GM18873 (cell line): ENCODE measurements around the gene PRSS33.

Experiments
- ATAC-seq: cut with Tn5 transposase; IDR thresholded peaks from one replicate; pipeline ENCODE4 v1.9.1; 2021; ENCODE audit warnings: mild to moderate bottlenecking, moderate library complexity, moderate number of reproducible peaks; ENCODE audit not compliant: unreplicated experiment, low FRiP score

The PRSS33 gene

DNA sequence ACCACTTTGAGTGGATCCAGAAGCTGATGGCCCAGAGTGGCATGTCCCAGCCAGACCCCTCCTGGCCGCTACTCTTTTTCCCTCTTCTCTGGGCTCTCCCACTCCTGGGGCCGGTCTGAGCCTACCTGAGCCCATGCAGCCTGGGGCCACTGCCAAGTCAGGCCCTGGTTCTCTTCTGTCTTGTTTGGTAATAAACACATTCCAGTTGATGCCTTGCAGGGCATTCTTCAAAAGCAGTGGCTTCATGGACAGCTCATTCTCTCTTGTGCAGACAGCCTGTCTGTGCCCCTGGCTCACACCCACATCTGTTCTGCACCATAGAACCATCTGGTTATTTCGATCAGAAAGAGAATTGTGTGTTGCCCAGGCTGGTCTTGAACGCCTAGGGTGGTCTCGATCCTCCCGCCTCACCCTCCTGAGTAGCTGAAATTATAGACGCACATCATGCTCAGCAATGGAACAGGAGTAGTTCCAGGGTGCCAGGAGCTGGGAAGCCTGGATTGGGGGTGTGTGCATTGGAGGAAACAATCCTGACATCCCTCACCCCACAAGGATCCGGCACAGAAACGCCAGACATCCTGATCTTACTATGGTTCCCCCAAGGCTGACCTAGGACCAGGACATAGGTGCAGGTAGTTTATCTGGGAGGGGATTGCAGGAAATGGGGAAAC lies 34.3 kb upstream of the PRSS33 start:
- ATAC-seq: no peak

DNA sequence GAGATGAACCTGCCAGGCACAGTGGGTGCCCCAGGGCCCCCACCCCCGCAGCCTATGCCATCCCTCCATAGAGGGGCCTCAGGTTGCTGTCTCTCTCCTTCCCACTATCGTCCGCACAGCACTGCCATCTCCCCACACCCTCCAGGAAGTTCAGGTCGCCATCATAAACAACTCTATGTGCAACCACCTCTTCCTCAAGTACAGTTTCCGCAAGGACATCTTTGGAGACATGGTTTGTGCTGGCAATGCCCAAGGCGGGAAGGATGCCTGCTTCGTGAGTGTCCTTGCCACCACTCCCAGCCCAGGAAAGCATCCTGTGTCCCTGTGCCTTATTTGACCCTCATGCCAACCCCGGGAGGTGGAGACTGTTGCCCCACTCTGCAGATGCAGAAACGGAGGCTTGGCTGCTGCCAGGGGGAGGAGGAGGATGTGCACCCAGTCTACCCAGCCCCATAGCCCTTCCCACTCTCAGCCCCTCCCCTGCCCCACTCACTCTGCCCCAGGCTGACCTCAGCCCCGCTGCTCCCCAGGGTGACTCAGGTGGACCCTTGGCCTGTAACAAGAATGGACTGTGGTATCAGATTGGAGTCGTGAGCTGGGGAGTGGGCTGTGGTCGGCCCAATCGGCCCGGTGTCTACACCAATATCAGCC lies 33.6 kb upstream of the PRSS33 start:
- no peak for ATAC-seq

GRCh38 chr16:2819939-2820835 lies 32.8 kb upstream of the PRSS33 start:
- ATAC-seq: no peak

DNA sequence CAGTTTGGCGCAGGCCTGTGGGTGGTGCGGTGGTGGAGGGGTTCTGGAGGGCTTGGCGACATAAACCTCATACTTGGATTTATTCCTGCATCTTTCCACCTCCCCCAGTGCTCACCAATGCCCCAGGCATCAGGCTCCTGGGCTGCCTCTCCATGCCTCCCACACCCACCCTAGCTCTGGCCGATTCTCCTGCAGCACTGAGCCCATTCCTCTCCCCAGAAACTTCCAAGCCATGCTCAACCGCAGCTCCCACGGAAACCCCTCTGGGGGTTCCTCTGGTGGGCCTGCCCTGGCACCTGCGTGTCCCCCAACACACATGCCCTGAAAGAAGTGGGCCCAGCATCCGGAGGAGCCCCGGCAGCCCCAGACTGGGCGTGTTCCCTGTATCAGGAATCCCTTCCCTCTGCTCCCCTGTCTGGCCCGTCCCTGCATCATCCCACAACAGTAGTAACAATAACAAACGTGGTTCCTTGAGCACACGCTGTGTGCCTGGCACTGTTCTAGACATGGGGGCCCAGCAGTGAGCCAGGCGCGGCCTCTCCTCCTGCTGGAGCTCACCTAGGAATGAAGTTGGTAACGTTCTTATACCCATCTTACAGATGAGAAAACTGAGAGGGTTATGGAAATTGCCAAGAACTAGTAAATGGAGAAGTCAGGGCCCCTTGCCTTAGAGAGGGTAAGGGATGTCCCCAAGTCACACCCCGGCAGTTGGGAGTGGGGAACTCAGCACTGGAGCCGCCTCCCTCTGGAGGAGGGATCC lies 32.0 kb upstream of the PRSS33 start:
- ATAC-seq: no peak

- no peak for ATAC-seq
Measured at GRCh38 chr16:2818272-2818876, 31.0 kb upstream of the PRSS33 start.

DNA sequence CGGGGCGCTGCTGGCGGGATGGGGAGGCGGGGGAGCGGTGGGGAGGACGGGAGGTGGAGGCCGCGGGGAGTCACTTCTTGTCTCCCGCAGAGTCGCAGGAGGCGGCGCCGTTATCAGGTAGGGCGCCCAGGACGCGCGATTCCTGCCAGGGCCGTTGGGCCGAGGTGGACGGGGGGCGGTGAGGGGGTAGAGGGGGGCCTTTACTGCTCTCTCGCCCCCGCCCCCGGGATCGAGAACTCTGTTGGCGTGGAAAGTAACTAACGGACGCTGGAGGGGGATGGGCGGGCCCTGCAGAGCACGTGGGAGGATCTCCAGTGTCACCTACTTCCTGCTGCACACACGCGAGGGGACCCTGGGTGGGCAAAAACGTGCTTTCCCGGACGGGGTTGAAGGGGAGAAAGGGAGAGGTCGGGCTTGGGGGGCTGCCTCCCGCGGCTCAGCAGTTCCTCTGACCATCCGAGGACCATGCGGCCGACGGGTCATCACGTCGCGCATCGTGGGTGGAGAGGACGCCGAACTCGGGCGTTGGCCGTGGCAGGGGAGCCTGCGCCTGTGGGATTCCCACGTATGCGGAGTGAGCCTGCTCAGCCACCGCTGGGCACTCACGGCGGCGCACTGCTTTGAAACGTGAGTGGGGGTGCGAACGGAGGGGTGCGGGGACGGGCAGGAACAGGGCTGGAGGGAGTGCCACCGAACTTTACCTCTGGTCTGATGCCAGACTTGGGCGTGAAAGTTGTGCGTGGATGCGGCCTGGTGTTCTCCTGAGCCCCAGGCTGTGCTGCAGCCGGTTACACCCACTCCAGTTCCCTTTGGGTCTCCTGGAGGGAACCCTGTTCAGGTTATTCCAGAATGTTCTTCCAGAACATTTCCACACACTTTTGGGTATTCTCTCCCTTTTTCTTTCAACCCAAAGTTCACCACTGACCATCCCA lies 30.2 kb upstream of the PRSS33 start:
- no peak for ATAC-seq

DNA sequence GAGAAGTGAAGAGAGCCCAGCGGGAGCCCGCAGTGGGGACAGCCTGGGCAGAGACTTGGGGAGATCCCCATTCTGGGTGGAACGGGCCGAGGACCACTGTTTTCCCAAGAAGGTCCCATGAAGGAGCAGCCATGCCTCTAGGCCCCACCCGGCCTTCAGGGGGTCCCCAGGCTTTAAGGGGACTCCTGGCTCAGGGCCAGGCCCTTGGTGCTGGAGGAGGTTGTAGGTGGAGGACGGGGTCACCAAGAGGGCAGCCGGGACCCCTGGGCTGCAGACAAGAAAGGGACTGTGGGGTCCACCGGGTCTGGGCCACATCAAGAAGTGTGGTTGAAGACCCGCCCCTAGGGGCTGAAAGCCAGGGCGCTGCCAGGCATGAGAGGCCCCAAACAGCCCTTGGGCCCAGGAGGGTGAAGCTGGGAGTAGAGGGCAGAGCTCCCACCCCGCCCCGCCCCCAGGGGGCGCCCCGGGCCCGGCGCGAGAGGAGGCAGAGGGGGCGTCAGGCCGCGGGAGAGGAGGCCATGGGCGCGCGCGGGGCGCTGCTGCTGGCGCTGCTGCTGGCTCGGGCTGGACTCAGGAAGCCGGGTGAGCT lies 29.5 kb upstream of the PRSS33 start, which contains the start of gene PRSS21:
Gene PRSS21 (plus strand): TSS at position 487 of the 589 bp plus-strand sequence. CDS start 32 bp downstream, at position 519.
- ATAC-seq: no peak

DNA sequence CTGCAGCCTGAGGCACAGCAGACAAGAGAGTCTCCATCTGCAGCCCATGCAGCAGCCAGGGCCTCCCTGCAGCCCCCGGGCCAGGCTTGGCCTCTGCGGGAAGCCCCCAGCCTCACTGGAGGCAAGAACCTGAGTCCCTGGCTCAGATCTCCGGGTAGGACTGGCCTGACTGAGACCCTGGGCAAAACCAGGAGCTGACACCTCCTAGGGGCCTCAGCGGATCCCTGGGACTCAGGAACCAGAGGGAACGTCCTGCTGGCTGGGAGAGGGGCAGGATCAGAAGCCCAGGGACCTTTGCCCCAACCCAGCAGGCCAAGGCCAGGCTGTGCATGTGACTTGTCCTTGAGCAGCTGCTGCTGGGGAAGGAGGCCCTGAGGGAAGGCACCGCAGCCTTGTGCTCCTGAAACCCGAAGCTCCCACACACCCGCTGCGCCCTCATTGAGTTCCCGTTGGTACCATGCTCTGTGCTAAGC lies 28.0 kb upstream of the PRSS33 start:
- ATAC-seq: no peak

DNA sequence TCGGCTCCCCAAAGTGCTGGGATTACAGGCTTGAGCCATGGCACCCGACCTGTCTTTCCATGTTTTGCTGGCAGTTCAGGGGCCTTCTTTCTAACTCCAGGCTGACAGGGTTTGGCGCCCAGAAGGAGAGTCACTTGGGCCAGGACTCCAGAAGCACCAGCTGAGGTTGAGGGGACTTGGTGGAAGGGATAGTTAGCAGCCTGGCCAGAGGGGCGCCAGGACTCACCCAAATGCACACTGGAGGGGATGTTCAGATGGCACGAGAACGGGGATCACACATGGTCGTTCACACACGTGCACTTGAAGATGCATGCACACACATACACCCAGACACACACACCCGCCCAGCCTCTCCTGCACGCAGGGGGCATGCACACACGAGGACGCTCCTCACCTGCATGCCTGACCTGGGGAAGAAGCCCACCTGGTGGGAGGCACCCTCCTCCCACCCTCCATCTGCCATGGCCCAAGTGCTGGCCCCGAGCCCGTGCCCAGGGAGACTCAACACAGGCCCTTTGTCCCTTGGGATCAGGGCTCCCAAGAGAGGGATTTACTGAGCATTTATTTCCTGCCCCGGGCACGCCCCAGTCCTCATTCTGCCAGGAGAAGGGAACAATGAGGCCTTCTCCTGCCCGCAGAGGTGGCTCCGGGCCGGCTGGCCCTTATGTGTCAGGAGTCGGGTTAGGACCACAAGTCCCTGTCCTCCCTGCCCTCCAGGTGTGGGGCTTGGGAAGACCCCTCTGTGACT lies 27.4 kb upstream of the PRSS33 start:
- ATAC-seq: no peak

GRCh38 chr16:2813771-2814221 lies 26.4 kb upstream of the PRSS33 start:
- ATAC-seq: no peak

GRCh38 chr16:2811703-2812471 lies 24.5 kb upstream of the PRSS33 start:
- no peak for ATAC-seq

- ATAC-seq: no peak
Measured at GRCh38 chr16:2810651-2811050, 23.3 kb upstream of the PRSS33 start.

DNA sequence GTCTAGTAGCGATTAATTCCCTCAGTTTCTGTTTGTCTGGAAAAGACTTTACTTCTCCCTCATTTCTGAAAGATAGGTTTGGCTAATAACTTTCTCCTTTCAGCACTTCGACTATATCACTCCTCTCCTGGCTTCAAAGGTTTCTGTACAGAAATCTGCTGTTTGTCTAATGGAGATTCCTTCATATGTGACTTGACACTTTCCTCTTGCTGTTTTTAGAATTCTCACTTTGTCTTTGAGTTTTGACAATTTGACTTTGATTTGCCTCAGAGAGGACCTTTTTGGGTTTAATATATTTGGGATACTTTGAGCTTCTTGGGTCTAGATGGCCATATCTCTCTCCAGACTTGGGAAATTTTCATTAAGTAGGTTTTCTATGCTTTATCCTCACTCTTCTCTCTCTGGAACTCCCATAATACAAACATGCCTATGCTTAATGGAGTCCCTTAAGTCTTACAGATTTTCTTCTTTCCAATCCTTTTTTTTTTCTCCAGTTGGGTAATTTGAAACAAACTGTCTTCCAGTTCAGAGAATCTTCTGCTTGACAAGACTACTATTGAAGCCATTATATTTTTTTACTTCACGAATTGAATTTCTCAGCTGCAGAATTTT lies 21.9 kb upstream of the PRSS33 start:
- no peak for ATAC-seq

GRCh38 chr16:2808181-2808580 lies 20.8 kb upstream of the PRSS33 start:
- no peak for ATAC-seq

DNA sequence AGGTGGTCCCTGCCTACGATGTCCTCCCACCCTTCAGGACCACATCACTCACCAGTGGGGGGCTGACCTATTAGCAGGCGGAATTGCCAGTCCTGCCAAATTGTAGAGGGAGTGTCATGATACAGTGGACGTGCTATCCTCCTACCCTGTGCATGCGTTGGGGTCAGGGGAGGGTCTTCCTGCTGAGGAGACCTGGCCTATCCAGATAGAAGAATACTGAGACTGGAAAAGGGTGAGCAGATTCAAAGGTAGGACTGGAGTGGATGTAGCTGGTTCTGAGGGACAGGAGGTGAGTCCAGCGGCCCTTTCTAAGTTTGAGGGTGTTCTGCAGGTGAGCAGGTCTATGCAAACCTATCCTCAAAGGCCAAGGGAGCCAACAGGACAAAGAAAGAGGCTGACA lies 18.9 kb upstream of the PRSS33 start:
- no peak for ATAC-seq

GRCh38 chr16:2804728-2805127 lies 17.4 kb upstream of the PRSS33 start:
- ATAC-seq: no peak
